ENCODE results near the gene ACO2.
"Not testable (repeated sequence)": the region's sequence is repeated elsewhere in the genome, so short reads cannot be mapped to it uniquely, and the experiment has no call there.

Gene ACO2

DNA sequence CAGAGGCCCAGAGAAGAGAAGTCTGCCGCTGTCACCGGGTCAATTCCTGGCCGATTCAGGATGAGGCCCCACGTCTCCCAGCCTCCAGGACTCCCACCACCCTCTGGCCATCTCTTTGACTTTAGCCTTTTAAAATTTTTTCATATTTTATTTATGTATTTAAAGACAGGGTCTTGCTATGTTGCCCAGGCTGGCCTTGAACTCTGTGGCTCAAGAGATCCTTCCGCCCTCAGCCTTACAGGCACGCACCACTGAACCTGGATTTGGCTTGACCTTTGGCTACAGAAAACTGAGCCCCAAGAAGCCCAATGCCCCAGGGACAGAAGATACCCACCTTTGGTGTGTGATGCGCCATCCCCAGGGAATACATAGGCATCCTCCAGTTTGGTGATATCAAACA is 71.4 kb downstream of the ACO2 start:
- DNase-seq (ENCODE audit: low spot score) = no peak

GRCh38 chr22:41541484-41541883 is 72.6 kb downstream of the ACO2 start:
- no peak for DNase-seq (ENCODE audit: low spot score)

DNA sequence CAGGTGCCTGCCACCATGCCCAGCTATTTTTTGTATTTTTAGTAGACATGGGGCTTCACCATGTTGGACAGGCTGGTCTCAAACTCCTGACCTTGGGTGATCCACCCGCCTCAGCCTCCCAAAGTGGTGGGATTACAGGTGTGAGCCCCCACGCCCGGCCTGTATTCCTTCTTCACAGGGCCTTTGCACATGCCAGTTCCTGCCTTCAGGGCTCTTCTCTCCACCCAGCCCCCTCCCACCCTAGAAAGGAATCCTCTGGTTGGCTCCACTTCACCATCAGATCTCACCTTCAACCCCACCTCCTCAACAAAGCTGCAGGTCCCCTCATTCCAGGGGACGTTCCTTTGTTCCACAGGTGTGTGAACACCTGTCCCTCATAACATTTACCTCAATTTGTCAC is 73.3 kb downstream of the ACO2 start:
- DNase-seq (ENCODE audit: low spot score) = no peak

GRCh38 chr22:41543854-41544670 is 75.1 kb downstream of the ACO2 start, which contains the start of gene POLR3H:
POLR3H (minus strand) TSS chr22:41544470; CDS start chr22:41544101, 369 bp downstream.
- DNase-seq (ENCODE audit: low spot score) = peak; percentile 98

DNA sequence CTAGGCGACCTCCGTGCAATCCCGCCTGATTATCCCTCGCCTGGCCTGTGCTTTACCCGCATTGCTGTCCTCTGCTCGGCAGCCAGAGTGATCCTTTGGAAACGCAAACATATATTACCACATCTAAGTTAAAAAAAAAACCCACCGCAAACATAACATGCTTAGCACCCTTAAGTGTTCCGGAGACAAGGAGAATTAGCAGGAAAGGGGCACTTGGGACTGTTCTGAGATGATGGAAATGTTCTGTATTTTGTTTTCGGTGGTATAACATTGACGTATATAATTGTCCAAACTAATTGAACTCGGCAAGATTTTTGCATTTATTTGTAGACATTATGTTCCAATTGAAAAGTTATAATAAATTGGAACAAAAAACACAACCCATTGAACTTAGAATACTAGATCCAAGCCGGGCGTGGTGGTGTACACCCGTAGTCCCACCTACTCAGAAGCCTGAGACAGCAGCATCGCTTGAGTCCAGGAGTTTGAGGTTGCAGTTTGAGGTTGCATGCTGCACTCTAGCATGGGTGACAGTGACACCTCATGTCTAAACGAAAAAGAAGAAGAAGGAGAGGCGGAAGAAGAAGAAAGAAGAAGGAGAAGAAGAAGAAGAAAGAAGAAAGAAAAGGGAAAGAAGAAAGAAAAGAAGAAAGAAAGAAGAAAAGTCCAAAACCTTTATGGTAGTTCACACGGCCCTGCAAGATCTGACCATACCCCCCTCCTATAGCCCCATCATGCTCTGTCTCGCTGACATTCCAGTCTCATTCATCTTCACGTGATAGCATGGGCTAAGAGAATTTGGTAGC is 76.0 kb downstream of the ACO2 start:
- no peak for DNase-seq (ENCODE audit: low spot score)

GRCh38 chr22:41548830-41549211 is 79.9 kb downstream of the ACO2 start:
- no peak for DNase-seq (ENCODE audit: low spot score)

DNA sequence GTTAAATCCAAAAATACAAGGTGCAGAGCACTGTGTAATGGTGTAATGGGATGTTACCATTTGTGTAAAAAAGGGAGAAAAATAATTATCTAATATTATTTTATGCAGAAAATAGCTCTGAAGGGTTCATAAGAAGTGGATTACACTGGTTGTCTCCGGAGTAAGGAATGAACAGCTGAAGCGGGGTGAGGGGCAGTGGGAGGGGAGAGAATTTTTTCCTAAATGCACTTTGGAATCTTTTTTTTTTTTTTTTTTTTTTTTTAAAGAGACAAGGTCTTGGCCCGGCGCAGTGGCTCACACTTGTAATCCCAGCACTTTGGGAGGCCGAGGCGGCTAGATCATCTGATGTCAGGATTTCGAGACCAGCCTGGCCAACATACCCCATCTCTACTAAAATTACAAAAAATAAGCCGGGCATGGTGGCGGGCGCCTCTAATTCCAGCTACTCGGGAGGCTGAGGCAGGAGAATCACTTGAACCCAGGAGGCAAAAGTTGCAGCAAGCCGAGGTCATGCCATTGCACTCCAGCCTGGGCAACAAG is 82.1 kb downstream of the ACO2 start:
- no peak for DNase-seq (ENCODE audit: low spot score)

- DNase-seq (ENCODE audit: low spot score) = no peak
Measured at GRCh38 chr22:41551877-41552582, 83.1 kb downstream of the ACO2 start.

GRCh38 chr22:41555325-41555982 is 86.5 kb downstream of the ACO2 start:
- DNase-seq (ENCODE audit: low spot score) = no peak

GRCh38 chr22:41556561-41556960 is 87.6 kb downstream of the ACO2 start:
- no peak for DNase-seq (ENCODE audit: low spot score)

DNA sequence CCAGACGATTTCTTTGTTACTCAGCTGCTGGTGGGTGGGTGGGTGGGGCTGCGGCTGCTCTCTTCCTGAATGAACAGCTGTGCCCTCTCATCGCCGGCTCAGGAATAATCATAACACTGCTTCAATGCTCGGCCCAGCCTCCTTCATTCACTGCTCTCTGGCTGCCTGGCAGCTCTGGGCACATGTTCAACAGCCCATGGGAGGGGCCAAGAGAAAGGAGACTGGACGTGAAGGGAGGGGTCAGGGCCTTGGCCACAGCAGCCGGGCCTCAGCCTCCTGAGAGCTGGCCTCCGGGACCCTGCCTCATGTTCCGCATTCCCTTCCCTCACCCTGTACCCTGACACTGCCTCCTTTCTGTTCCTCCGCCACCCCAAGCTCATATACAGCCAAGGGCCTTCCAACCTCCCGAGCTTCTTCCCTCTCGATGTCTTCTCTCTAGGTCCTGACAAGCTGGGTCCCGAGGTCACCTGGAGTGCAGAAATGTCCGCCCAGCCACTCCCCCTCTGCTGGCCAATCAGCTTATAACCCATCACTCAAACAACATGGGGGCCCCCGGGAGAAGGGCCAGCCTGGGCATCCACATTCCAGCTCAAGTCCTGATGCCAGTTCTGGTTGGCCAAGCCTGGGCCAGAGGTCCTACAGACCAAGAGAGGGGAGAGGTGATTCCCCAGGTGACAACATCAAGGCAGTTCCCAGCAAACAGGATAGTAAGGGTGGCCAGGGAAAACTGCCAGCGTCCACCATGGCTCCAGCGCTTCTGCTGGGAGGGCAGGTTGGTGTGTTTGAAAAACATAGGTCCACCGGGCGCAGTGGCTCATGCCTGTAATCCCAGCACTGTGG is 88.7 kb downstream of the ACO2 start:
- DNase-seq (ENCODE audit: low spot score) = peak; percentile 72

DNA sequence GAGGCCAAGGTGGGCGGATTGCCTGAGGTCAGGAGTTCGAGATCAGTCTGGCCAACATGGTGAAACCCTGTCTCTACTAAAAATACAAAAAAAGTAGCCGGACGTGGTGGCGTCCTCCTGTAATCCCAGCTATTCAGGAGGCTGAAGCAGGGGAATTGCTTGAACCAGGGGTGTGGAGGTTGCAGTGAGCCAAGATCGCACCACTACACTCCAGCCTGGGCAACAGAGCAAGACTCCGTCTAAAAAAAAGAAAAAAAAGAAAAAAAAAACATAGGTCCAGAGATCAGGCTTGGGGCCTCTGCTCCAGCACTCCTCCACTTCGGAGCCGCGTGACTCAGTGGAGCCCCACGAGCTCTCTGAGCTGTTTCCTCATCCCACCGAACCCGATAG is 89.3 kb downstream of the ACO2 start:
- DNase-seq (ENCODE audit: low spot score) = not testable (repeated sequence)

GRCh38 chr22:41560095-41560471 is 91.2 kb downstream of the ACO2 start:
- DNase-seq (ENCODE audit: low spot score) = no peak

DNA sequence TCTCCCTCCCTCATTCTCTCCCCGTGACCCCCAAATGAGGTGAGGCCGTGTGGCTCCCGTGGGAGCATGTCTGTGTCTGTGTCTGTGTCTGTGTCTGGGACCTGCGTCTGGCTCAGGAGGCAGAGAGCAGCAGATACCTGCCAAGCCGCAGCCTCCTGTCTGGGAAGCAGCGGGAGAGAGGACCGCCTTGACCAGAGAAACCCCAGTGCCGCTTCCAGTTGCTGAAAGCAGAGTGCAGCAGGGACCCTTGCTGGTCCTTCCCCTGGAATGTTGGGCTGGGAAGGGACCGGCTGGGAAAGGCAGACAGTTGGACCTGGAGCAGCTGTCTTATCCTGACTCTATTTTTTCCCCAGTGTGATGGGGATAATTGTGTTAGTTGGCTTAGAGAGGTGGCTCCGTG is 92.4 kb downstream of the ACO2 start:
- no peak for DNase-seq (ENCODE audit: low spot score)

GRCh38 chr22:41561788-41562187 is 92.9 kb downstream of the ACO2 start:
- DNase-seq (ENCODE audit: low spot score) = no peak

GRCh38 chr22:41562461-41562860 is 93.5 kb downstream of the ACO2 start:
- no peak for DNase-seq (ENCODE audit: low spot score)

- DNase-seq (ENCODE audit: low spot score) = no peak
Measured at GRCh38 chr22:41563051-41563711, 94.3 kb downstream of the ACO2 start.

DNA sequence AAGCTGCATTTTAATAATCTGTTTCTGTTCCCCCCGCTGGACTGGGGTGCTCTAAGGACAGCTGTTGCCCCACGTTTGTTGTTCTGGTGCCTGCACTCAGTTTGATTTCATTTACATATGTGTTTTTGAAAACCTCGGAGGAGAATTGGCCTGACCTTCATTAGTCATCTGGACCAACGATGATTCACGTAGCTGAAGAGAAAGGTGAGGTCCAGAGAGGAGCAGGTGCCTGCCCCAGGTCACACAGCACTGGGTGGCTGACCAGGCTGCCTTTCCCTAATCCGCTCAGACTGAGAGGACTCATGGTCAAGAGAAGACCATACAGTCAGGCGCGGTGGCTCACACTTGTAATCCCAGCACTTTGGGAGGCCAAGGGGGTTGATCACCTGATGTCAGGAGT is 95.6 kb downstream of the ACO2 start:
- no peak for DNase-seq (ENCODE audit: low spot score)

GRCh38 chr22:41565403-41566054 is 96.6 kb downstream of the ACO2 start:
- DNase-seq (ENCODE audit: low spot score) = no peak

DNA sequence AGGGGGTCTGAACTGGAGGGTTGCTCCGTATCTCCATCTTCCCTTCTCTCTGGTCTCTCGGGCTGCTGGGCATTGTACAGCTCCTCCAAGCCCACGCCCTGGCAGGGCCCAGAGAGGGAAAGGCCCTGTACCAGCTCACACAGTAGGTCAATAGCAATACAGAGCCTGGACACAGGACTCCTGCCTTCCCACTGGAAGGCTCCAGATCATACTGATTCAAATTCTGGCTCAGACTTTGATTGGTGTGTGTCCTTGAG is 98.5 kb downstream of the ACO2 start:
- no peak for DNase-seq (ENCODE audit: low spot score)

Data from pons (tissue), 1 donor.